PC-3 (cell line): Measurements from ENCODE around the gene P2RY8.

Experiments used
- EZH2 ChIP-seq: fragments of 300-600 bp; sonication (generic); IDR thresholded peaks from one replicate; pipeline ENCODE4 v1.6.1; 2017; ENCODE audit warnings: antibody characterized with exemption, mild to moderate bottlenecking, low read length; ENCODE audit not compliant: unreplicated experiment
- TF ChIP-seq, protein P1 (sequence below): fragments of 300-600 bp; sonication (generic); conservative IDR thresholded peaks from 2 replicates; pipeline ENCODE4 v1.5.1; 2017; ENCODE audit warnings: antibody characterized with exemption, low read depth, mild to moderate bottlenecking, low read length

DNA sequence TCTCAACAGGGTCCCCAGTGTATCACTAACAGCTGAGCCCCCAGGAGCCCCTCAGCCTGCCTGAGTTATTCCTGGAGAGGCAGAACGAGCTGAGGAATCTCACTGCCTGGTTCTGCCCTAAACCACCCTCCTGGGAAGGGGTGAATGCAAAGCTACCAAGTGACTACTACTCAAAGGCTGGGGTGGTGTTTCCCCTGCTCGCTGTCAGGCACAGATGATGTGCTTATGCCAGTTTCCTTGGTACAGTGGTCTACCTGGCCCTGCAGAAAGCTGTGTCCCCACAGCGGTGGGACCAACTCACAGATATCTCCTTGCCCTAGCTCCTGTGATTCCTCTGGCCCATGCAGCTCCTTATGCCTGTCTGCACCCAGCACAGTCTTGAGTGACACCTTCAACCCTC, 48.8 kb downstream of the P2RY8 start:
- TF ChIP-seq, protein P1, sequence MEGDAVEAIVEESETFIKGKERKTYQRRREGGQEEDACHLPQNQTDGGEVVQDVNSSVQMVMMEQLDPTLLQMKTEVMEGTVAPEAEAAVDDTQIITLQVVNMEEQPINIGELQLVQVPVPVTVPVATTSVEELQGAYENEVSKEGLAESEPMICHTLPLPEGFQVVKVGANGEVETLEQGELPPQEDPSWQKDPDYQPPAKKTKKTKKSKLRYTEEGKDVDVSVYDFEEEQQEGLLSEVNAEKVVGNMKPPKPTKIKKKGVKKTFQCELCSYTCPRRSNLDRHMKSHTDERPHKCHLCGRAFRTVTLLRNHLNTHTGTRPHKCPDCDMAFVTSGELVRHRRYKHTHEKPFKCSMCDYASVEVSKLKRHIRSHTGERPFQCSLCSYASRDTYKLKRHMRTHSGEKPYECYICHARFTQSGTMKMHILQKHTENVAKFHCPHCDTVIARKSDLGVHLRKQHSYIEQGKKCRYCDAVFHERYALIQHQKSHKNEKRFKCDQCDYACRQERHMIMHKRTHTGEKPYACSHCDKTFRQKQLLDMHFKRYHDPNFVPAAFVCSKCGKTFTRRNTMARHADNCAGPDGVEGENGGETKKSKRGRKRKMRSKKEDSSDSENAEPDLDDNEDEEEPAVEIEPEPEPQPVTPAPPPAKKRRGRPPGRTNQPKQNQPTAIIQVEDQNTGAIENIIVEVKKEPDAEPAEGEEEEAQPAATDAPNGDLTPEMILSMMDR, result no peak
- no peak for TF ChIP-seq EZH2
